HepG2 (cell line): ENCODE data around the gene SCFD2. TPM values are rescaled to one million over a fixed set of nuclear protein-coding genes. Genes with fewer than 3 reads are reported as not detected.
A peak's percentile ranks its signal among the peaks of the same experiment; 100 is the strongest.

ENCODE experiments used
- ATF1 ChIP-seq: IDR thresholded peaks from 2 replicates; pipeline ENCODE4 v1.6.1; 2016; ENCODE audit warnings: mild to moderate bottlenecking, control low read depth
- BCL6 ChIP-seq: IDR thresholded peaks from 2 replicates; pipeline ENCODE4 v1.6.1; 2016; ENCODE audit warnings: missing genetic modification reagents, missing compliant biosample characterization
- CC2D1A ChIP-seq: sonication (generic); formaldehyde crosslinking; IDR thresholded peaks from 2 replicates; pipeline ENCODE4 v1.8.1; 2023; ENCODE audit warnings: mild to moderate bottlenecking, missing genetic modification reagents
- CEBPB ChIP-seq: IDR thresholded peaks from 2 replicates; pipeline ENCODE4 v1.6.1; 2011; ENCODE audit warnings: low read depth, low read length, improper control_type of control experiment, borderline replicate concordance
- DBP ChIP-seq: sonication (generic); formaldehyde crosslinking; IDR thresholded peaks from 2 replicates; pipeline ENCODE4 v1.4.0; 2020; ENCODE audit warnings: missing genetic modification reagents; ENCODE audit errors: not compliant biosample characterization
- GLI4 ChIP-seq: sonication (generic); formaldehyde crosslinking; IDR thresholded peaks from 2 replicates; pipeline ENCODE4 v1.5.1; 2020; ENCODE audit warnings: missing genetic modification reagents, mild to moderate bottlenecking, moderate library complexity, borderline replicate concordance
- JUND ChIP-seq: sonication (generic); formaldehyde crosslinking; IDR thresholded peaks from 2 replicates; pipeline ENCODE4 v1.8.0; 2022; ENCODE audit warnings: mild to moderate bottlenecking, missing genetic modification reagents
- MTA1 ChIP-seq: sonication (generic); formaldehyde crosslinking; IDR thresholded peaks from 2 replicates; pipeline ENCODE4 v1.4.0; 2020; ENCODE audit warnings: missing genetic modification reagents, mild to moderate bottlenecking, borderline replicate concordance
- NCOA5 ChIP-seq: sonication (generic); formaldehyde crosslinking; IDR thresholded peaks from 2 replicates; pipeline ENCODE4 v1.4.0; 2020; ENCODE audit warnings: missing genetic modification reagents
- TCF7L2 ChIP-seq: IDR thresholded peaks from 2 replicates; pipeline ENCODE4 v1.6.1; 2011; ENCODE audit warnings: mild to moderate bottlenecking, low read depth, low read length, moderate library complexity
- ZBTB3 ChIP-seq: sonication (generic); formaldehyde crosslinking; IDR thresholded peaks from 2 replicates; pipeline ENCODE4 v1.4.0; 2020; ENCODE audit warnings: low read depth, mild to moderate bottlenecking, moderate library complexity, missing genetic modification reagents, borderline replicate concordance
- ZKSCAN1 ChIP-seq: fragments of 150-350 bp; IDR thresholded peaks from 2 replicates; pipeline ENCODE4 v1.6.1; 2014; ENCODE audit warnings: low read length
- ZNF24 ChIP-seq: fragments of 450-650 bp; IDR thresholded peaks from 2 replicates; pipeline ENCODE4 v1.6.1; 2017; ENCODE audit warnings: antibody characterized with exemption, mild to moderate bottlenecking
- ZNF264 ChIP-seq: sonication (generic); formaldehyde crosslinking; IDR thresholded peaks from 2 replicates; pipeline ENCODE4 v1.4.0; 2020; ENCODE audit warnings: missing genetic modification reagents
- ZNF33A ChIP-seq: sonication (generic); formaldehyde crosslinking; IDR thresholded peaks from 2 replicates; pipeline ENCODE4 v1.5.1; 2020; ENCODE audit warnings: missing genetic modification reagents, mild to moderate bottlenecking, moderate library complexity, borderline replicate concordance
- ZNF350 ChIP-seq: sonication (generic); formaldehyde crosslinking; IDR thresholded peaks from 2 replicates; pipeline ENCODE4 v1.4.0; 2020; ENCODE audit warnings: mild to moderate bottlenecking, low read depth, missing genetic modification reagents, borderline replicate concordance
- ZNF460 ChIP-seq: sonication (generic); formaldehyde crosslinking; IDR thresholded peaks from 2 replicates; pipeline ENCODE4 v1.5.1; 2020; ENCODE audit warnings: missing genetic modification reagents, mild to moderate bottlenecking, borderline replicate concordance
- ZNF597 ChIP-seq: sonication (generic); formaldehyde crosslinking; IDR thresholded peaks from 2 replicates; pipeline ENCODE4 v1.5.0; 2020; ENCODE audit warnings: missing genetic modification reagents
- ZNF703 ChIP-seq: sonication (generic); formaldehyde crosslinking; IDR thresholded peaks from 2 replicates; pipeline ENCODE4 v1.5.1; 2020; ENCODE audit warnings: missing genetic modification reagents, mild to moderate bottlenecking, moderate library complexity, borderline replicate concordance
- ZNF792 ChIP-seq: IDR thresholded peaks from 2 replicates; pipeline ENCODE4 v1.6.1; 2016
- polyA plus RNA-seq, 8 experiments: library from polyadenylated mRNA; depleted of rRNA in 3 of 8; stranded (reverse) in 7 of 8; unstranded in 1 of 8; fragments of >200 nt; fragmentation: Illumina TruSeq in 4 of 8; extraction: Trizol in 4 of 8; gene quantifications; 2 replicates each; pipeline versions ENCODE4 v1.2.1 to v1.2.3, GENCODE V29; 2011 to 2016; ENCODE audit warnings: low read depth in 4 of 8, missing spikeins in 1 of 8, mixed read lengths in 1 of 8; ENCODE audit not compliant: insufficient read depth in 1 of 8
- total RNA-seq, 5 experiments: library from RNA; depleted of rRNA; stranded (reverse); fragments of >200 nt; fragmentation: Illumina TruSeq; extraction: Trizol; gene quantifications; 2 replicates each; pipeline ENCODE4 v1.2.3, GENCODE V29; 2016; ENCODE audit warnings: low read depth in 1 of 5
- TF ChIP-seq, protein P1 (sequence below): IDR thresholded peaks from 2 replicates; pipeline ENCODE4 v1.4.0; 2020; ENCODE audit warnings: mild to moderate bottlenecking, missing genetic modification reagents
- TF ChIP-seq, protein P2 (sequence below): sonication (generic); formaldehyde crosslinking; IDR thresholded peaks from 2 replicates; pipeline ENCODE4 v1.9.0; 2022; ENCODE audit warnings: missing genetic modification reagents, mild to moderate bottlenecking, borderline replicate concordance

SCFD2 gene
- total and polyA plus RNA-seq, 2 of the 13 experiments (the other 11 are each of a cell fraction or from before 2014, with no cell fraction given) = 4.6 to 15.6 TPM

- no peak for TF ChIP-seq ZNF597
- TF ChIP-seq, protein P1, sequence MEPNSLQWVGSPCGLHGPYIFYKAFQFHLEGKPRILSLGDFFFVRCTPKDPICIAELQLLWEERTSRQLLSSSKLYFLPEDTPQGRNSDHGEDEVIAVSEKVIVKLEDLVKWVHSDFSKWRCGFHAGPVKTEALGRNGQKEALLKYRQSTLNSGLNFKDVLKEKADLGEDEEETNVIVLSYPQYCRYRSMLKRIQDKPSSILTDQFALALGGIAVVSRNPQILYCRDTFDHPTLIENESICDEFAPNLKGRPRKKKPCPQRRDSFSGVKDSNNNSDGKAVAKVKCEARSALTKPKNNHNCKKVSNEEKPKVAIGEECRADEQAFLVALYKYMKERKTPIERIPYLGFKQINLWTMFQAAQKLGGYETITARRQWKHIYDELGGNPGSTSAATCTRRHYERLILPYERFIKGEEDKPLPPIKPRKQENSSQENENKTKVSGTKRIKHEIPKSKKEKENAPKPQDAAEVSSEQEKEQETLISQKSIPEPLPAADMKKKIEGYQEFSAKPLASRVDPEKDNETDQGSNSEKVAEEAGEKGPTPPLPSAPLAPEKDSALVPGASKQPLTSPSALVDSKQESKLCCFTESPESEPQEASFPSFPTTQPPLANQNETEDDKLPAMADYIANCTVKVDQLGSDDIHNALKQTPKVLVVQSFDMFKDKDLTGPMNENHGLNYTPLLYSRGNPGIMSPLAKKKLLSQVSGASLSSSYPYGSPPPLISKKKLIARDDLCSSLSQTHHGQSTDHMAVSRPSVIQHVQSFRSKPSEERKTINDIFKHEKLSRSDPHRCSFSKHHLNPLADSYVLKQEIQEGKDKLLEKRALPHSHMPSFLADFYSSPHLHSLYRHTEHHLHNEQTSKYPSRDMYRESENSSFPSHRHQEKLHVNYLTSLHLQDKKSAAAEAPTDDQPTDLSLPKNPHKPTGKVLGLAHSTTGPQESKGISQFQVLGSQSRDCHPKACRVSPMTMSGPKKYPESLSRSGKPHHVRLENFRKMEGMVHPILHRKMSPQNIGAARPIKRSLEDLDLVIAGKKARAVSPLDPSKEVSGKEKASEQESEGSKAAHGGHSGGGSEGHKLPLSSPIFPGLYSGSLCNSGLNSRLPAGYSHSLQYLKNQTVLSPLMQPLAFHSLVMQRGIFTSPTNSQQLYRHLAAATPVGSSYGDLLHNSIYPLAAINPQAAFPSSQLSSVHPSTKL = peak; percentile 58
- TF ChIP-seq ZBTB3 (CRISPR knock-in tag) = 0 out of 2 replicates have a peak, but pooled peaks have one; percentile 73
- no peak for TF ChIP-seq DBP (CRISPR knock-in tag)
- peak; percentile 49; the same call in 1 of the 2 replicates for TF ChIP-seq GLI4 (CRISPR knock-in tag)
- no peak for TF ChIP-seq TCF7L2
- TF ChIP-seq CC2D1A (CRISPR knock-in tag) = no peak
- no peak for TF ChIP-seq MTA1 (CRISPR knock-in tag)
- TF ChIP-seq, protein P2, sequence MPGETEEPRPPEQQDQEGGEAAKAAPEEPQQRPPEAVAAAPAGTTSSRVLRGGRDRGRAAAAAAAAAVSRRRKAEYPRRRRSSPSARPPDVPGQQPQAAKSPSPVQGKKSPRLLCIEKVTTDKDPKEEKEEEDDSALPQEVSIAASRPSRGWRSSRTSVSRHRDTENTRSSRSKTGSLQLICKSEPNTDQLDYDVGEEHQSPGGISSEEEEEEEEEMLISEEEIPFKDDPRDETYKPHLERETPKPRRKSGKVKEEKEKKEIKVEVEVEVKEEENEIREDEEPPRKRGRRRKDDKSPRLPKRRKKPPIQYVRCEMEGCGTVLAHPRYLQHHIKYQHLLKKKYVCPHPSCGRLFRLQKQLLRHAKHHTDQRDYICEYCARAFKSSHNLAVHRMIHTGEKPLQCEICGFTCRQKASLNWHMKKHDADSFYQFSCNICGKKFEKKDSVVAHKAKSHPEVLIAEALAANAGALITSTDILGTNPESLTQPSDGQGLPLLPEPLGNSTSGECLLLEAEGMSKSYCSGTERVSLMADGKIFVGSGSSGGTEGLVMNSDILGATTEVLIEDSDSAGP (CRISPR knock-in tag) = peak; percentile 90; the same call in 1 of the 2 replicates
- TF ChIP-seq CEBPB = no peak
- TF ChIP-seq ZNF24 = no peak
- no peak for TF ChIP-seq ZNF703
- TF ChIP-seq ZNF350 (CRISPR knock-in tag) = peak; percentile 46; the same call in 1 of the 2 replicates
- 0 out of 2 replicates have a peak, but pooled peaks have one; percentile 50 for TF ChIP-seq ZNF264 (CRISPR knock-in tag)
- TF ChIP-seq ZNF792 (CRISPR knock-in tag) = 0 out of 2 replicates have a peak, but pooled peaks have one; percentile 46
- TF ChIP-seq NCOA5 (CRISPR knock-in tag) = no peak
- no peak for TF ChIP-seq ZKSCAN1
- no peak for TF ChIP-seq ZNF460 (CRISPR knock-in tag)
- 0 out of 2 replicates have a peak, but pooled peaks have one; percentile 51 for TF ChIP-seq ZNF33A
- TF ChIP-seq BCL6 (CRISPR knock-in tag) = no peak; the same call in 1 of the 2 replicates
- TF ChIP-seq JUND = 0 out of 2 replicates have a peak, but pooled peaks have one; percentile 10
- peak; percentile 98 for TF ChIP-seq ATF1 (CRISPR knock-in tag)
Measured at GRCh38 chr4:53365486-53366300, at the start of gene SCFD2 (continued).
